Activated naive CD8-positive, alpha-beta T cell treated with anti-CD3 and anti-CD28 coated beads, Interleukin-2, amount 10 ng/mL, durations not matched to agents 7 days and 5 days (primary cell): ENCODE data around the gene PLEKHA5. TPM values are rescaled to one million over a fixed set of nuclear protein-coding genes. Genes with fewer than 3 reads are reported as not detected.

Source experiments
- ATAC-seq: fragments of 150-1000 bp; cut with Tn5 transposase; one replicate; pipeline ENCODE4 v1.10.0; 2021; ENCODE audit warnings: low read depth, moderate library complexity
- POLR2A ChIA-PET: fragments of 350-600 bp; sonication (Branson Sonifier 250); formaldehyde crosslinking; loops from one replicate; lab custom pipeline; 2021; ENCODE audit warnings: antibody characterized with exemption; lab: Charles Lee
- DNase-seq: peaks from one replicate; pipeline ENCODE4 v3.0.0; 2021
- H3K27ac Mint-ChIP-seq: one replicate; pipeline ENCODE4 v1.8.0; 2022; ENCODE audit warnings: mild to moderate bottlenecking, mixed read lengths
- H3K27me3 Mint-ChIP-seq: one replicate; pipeline ENCODE4 v1.8.0; 2022; ENCODE audit warnings: mild to moderate bottlenecking, moderate library complexity, mixed read lengths
- H3K36me3 Mint-ChIP-seq: one replicate; pipeline ENCODE4 v1.8.0; 2021; ENCODE audit warnings: mild to moderate bottlenecking, mixed read lengths
- H3K4me1 Mint-ChIP-seq: one replicate; pipeline ENCODE4 v1.8.0; 2021; ENCODE audit warnings: mixed read lengths
- H3K4me3 Mint-ChIP-seq: one replicate; pipeline ENCODE4 v1.8.0; 2022; ENCODE audit warnings: mild to moderate bottlenecking, moderate library complexity, mixed read lengths
- H3K9me3 Mint-ChIP-seq: one replicate; pipeline ENCODE4 v1.8.0; 2021; ENCODE audit warnings: mixed read lengths
- total RNA-seq, 2 experiments: library from RNA; stranded (reverse); gene quantifications; one replicate each; pipeline ENCODE4 v1.2.3, GENCODE V29; 2021

The PLEKHA5 gene
- total RNA-seq, 2 experiments from 2014 or later = 4.4 to 5.5 TPM

GRCh38 chr12:19415563-19415962 lies 286.0 kb downstream of the PLEKHA5 start:
- POLR2A ChIA-PET = interaction anchor here (1.2 kb wide), 1 partner anchor 25 kb away, joined by 3 read pairs; no protein-coding TSS in a partner anchor
- H3K4me1 Mint-ChIP-seq = peaks cover 5% of the 10 kb centered on the region
- DNase-seq = no peak

GRCh38 chr12:19419086-19419485 lies 289.6 kb downstream of the PLEKHA5 start:
- POLR2A ChIA-PET = no interaction called here
- DNase-seq (no peak), ATAC-seq (no peak)
- H3K9me3 Mint-ChIP-seq = no peaks in the 10 kb centered on the region
- peaks cover 3% of the 10 kb centered on the region for H3K36me3 Mint-ChIP-seq
- H3K4me1 Mint-ChIP-seq = peaks cover 14% of the 10 kb centered on the region
- H3K27me3 Mint-ChIP-seq = no peaks in the 10 kb centered on the region
- H3K27ac Mint-ChIP-seq = no peak overlapping the region
- no peak overlapping the region for H3K4me3 Mint-ChIP-seq

More at GRCh38 chr12:19415563-19415962, 286.0 kb downstream of the PLEKHA5 start:
- H3K36me3 Mint-ChIP-seq = peaks cover under 1% of the 10 kb centered on the region
- no peak overlapping the region for H3K4me3 Mint-ChIP-seq
- H3K27me3 Mint-ChIP-seq = no peaks in the 10 kb centered on the region
- no peak for ATAC-seq
- H3K27ac Mint-ChIP-seq = no peak overlapping the region
- no peaks in the 10 kb centered on the region for H3K9me3 Mint-ChIP-seq

GRCh38 chr12:19421503-19422282 lies 292.2 kb downstream of the PLEKHA5 start:
- no peak for DNase-seq
- Mint-ChIP-seq H3K4me1 (peaks cover 14% of the 10 kb centered on the region), H3K36me3 (peaks cover 5% of the 10 kb centered on the region), H3K9me3 (peaks cover 1% of the 10 kb centered on the region), H3K4me3 (peak overlapping the region; percentile 55), H3K27me3 (no peaks in the 10 kb centered on the region), H3K27ac (peak overlapping the region; percentile 85)
- peak; percentile 65 for ATAC-seq
- POLR2A ChIA-PET = interaction anchor here (1.6 kb wide), 1 partner anchor 10 kb away, joined by 5 read pairs; no protein-coding TSS in a partner anchor

DNA sequence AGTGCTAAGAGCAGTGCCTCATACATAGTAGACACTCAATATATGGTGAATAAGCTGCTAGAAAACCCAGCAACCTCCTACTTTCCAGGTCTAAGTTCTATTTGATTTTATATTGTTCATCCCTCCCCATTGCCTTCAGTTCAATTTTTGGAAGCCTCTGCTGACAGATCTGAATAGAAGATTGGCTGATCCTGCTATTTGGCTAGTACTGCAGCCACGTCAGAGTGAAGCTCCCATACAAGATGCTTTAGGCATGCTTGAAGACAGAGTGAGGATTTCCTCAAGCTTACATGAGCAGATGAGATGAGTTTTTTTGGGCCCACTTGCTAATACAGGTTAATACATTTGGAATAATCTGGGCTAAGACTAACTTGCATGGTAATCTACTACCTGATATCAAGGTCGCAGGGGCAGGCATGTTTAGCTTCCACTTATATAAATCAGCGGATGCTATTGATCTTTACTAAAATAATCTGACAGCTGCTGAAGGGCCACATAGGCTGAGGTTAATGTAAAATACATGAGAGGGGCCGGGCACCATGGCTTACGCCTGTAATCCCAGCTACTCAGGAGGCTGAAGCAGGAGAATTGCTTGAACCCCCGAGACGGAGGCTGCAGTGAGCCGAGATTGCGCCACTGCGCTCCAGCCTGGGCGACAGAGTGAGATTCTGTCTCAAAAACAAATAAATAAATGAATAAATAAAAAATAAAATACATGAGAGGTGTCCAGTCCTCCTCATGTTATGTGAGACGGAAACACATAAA lies 293.8 kb downstream of the PLEKHA5 start:
- ATAC-seq = no peak
- POLR2A ChIA-PET = interaction anchor here (1.6 kb wide), 1 partner anchor 8 kb away, joined by 5 read pairs; no protein-coding TSS in a partner anchor

More for the DNA sequence above, 293.8 kb downstream of the PLEKHA5 start:
- DNase-seq = no peak
- Mint-ChIP-seq H3K27ac (no peak overlapping the region), H3K27me3 (no peaks in the 10 kb centered on the region), H3K4me1 (peaks cover 16% of the 10 kb centered on the region), H3K9me3 (peaks cover 5% of the 10 kb centered on the region), H3K36me3 (peaks cover 9% of the 10 kb centered on the region), H3K4me3 (no peak overlapping the region)
